Tibial artery (tissue), 4 donors: ENCODE data around the gene G3BP2.
A peak's percentile ranks its signal among the peaks of the same experiment; 100 is the strongest.

Experiments used
- DNase-seq, 2 donors: peaks; one replicate each; pipeline ENCODE4 v3.0.0-alpha.2; 2019
- H3K27ac ChIP-seq, 2 donors: fragments of 200-600 bp; sonication (generic) in 1 of 2; 1 replicate in 1 of 2; 2 replicates in 1 of 2; pipeline ENCODE4 v1.5.1; 2018 to 2019; ENCODE audit warnings: mild to moderate bottlenecking in 1 of 2
- H3K27me3 ChIP-seq, 2 donors: fragments of 200-600 bp; sonication (generic) in 1 of 2; one replicate each; pipeline versions ENCODE4 v1.5.1 to v1.6.0; 2016 to 2019
- H3K36me3 ChIP-seq, 3 donors: fragments of 200-600 bp; sonication (generic) in 2 of 3; one replicate each; pipeline ENCODE4 v1.5.1; 2016 to 2019; ENCODE audit warnings: mild to moderate bottlenecking in 2 of 3
- H3K4me1 ChIP-seq, 4 donors: fragments of 200-600 bp; sonication (generic) in 2 of 4; 1 replicate in 3 of 4; 2 replicates in 1 of 4; pipeline ENCODE4 v1.5.1; 2016 to 2019
- H3K4me3 ChIP-seq, 2 donors: fragments of 200-600 bp; sonication (generic) in 1 of 2; 1 replicate in 1 of 2; 2 replicates in 1 of 2; pipeline ENCODE4 v1.5.1; 2018 to 2019; ENCODE audit warnings: mild to moderate bottlenecking in 2 of 2
- H3K9me3 ChIP-seq, 3 donors: fragments of 200-600 bp; sonication (generic) in 1 of 3; one replicate each; pipeline ENCODE4 v1.5.1; 2016 to 2019
- CTCF ChIP-seq, 2 experiments: fragments of 200-600 bp in 1 of 2; fragments of 450-650 bp in 1 of 2; IDR thresholded peaks; one replicate each; pipeline ENCODE4 v1.5.1; 2017 to 2019; ENCODE audit warnings: antibody characterized with exemption in 2 of 2, mild to moderate bottlenecking in 1 of 2, moderate library complexity in 1 of 2
- intact Hi-C: fragments of 100-400 bp; cut with DNase I; formaldehyde crosslinking; loops from one replicate; pipeline ENCODE4 v1.15.0; 2023; ENCODE audit warnings: low total_unique reads

The G3BP2 gene

GRCh38 chr4:75654905-75655304 lies 18.3 kb downstream of the G3BP2 start:
- intact Hi-C loops: loop anchor here (10.0 kb wide), 1 partner anchor 150 kb away; no protein-coding TSS in a partner anchor

GRCh38 chr4:75653845-75654503 lies 19.2 kb downstream of the G3BP2 start:
- Histone ChIP-seq H3K4me1 (no peaks in the 10 kb centered on the region), H3K9me3 (no peaks in the 10 kb centered on the region), H3K36me3 (peaks cover 49 to 85% (median 78%) of the 10 kb centered on the region in 3 donors), H3K4me3 (no peak overlapping the region), H3K27ac (no peak overlapping the region), H3K27me3 (no peaks in the 10 kb centered on the region)
- TF ChIP-seq CTCF (IDR thresholded peaks at IDR 0.05): peak; percentile 25 to 31
- intact Hi-C loops: loop anchor here (10.0 kb wide), 1 partner anchor 151 kb away; no protein-coding TSS in a partner anchor
- DNase-seq: no peak

More at GRCh38 chr4:75654905-75655304, 18.3 kb downstream of the G3BP2 start:
- Histone ChIP-seq H3K4me1 (no peaks in the 10 kb centered on the region), H3K27me3 (no peaks in the 10 kb centered on the region), H3K36me3 (peaks cover 49 to 78% (median 69%) of the 10 kb centered on the region in 3 donors), H3K9me3 (no peaks in the 10 kb centered on the region), H3K27ac (no peak overlapping the region), H3K4me3 (no peak overlapping the region)
- TF ChIP-seq CTCF (IDR thresholded peaks at IDR 0.05): no peak
- DNase-seq: no peak

GRCh38 chr4:75644095-75644494 lies 29.1 kb downstream of the G3BP2 start:
- Histone ChIP-seq H3K27me3 (no peaks in the 10 kb centered on the region), H3K36me3 (peaks cover 48 to 49% (median 48%) of the 10 kb centered on the region in 3 donors), H3K9me3 (no peaks in the 10 kb centered on the region), H3K27ac (no peak overlapping the region), H3K4me1 (peaks cover 0 to 5% (median 0%) of the 10 kb centered on the region in 4 donors), H3K4me3 (no peak overlapping the region)
- TF ChIP-seq CTCF (IDR thresholded peaks at IDR 0.05): no peak
- DNase-seq: no peak
- intact Hi-C loops: no loop called here

- Histone ChIP-seq H3K4me1 (peaks cover 0 to 5% (median 0%) of the 10 kb centered on the region in 4 donors), H3K27me3 (no peaks in the 10 kb centered on the region), H3K27ac (no peak overlapping the region), H3K4me3 (no peak overlapping the region), H3K9me3 (no peaks in the 10 kb centered on the region), H3K36me3 (peaks cover 47 to 50% (median 47%) of the 10 kb centered on the region in 3 donors)
- no peak for TF ChIP-seq CTCF (IDR thresholded peaks at IDR 0.05)
- intact Hi-C loops: no loop called here
- no peak for DNase-seq
Observed at GRCh38 chr4:75643651-75644050, 29.6 kb downstream of the G3BP2 start.

GRCh38 chr4:75639124-75639695 lies 34.0 kb downstream of the G3BP2 start:
- intact Hi-C loops: no loop called here
- TF ChIP-seq CTCF (IDR thresholded peaks at IDR 0.05): no peak
- no peak overlapping the region for H3K27ac ChIP-seq

More at GRCh38 chr4:75639124-75639695, 34.0 kb downstream of the G3BP2 start:
- DNase-seq: no peak
- Histone ChIP-seq H3K36me3 (peaks cover 3 to 8% (median 3%) of the 10 kb centered on the region in 3 donors), H3K27me3 (no peaks in the 10 kb centered on the region), H3K4me1 (peaks cover 0 to 4% (median 0%) of the 10 kb centered on the region in 4 donors), H3K4me3 (no peak overlapping the region), H3K9me3 (no peaks in the 10 kb centered on the region)
